WTC11 (cell line): ENCODE results near the gene PIK3CB. TPM values are rescaled to one million over a fixed set of nuclear protein-coding genes. Genes with fewer than 3 reads are reported as not detected.

Experiments
- ATAC-seq: fragments of 200-7000 bp; cut with Tn5 transposase; 2 replicates; pipeline ENCODE4 v1.10.0; 2021; ENCODE audit warnings: mild to moderate bottlenecking, moderate library complexity
- CTCF ChIA-PET: fragments of 300-600 bp; sonication (Branson Sonifier 250); formaldehyde crosslinking; loops from one replicate; lab custom pipeline; 2021; ENCODE audit warnings: antibody characterized with exemption; lab: Charles Lee
- POLR2A ChIA-PET: fragments of 350-600 bp; sonication (Branson Sonifier 250); formaldehyde crosslinking; loops from one replicate; lab custom pipeline; 2021; ENCODE audit warnings: antibody characterized with exemption; lab: Charles Lee
- DNase-seq: peaks from one replicate; pipeline ENCODE4 v3.0.0; 2021; ENCODE audit warnings: low spot score
- H3K27ac Mint-ChIP-seq: 2 replicates; pipeline ENCODE4 v1.8.0; 2021; ENCODE audit warnings: mixed read lengths
- H3K27me3 Mint-ChIP-seq: 2 replicates; pipeline ENCODE4 v1.8.0; 2021; ENCODE audit warnings: low read depth, mild to moderate bottlenecking, moderate library complexity, mixed read lengths
- H3K36me3 Mint-ChIP-seq: 2 replicates; pipeline ENCODE4 v1.8.0; 2021; ENCODE audit warnings: mixed read lengths
- H3K4me1 Mint-ChIP-seq: 2 replicates; pipeline ENCODE4 v1.8.0; 2022; ENCODE audit warnings: mixed read lengths
- H3K4me3 Mint-ChIP-seq: 2 replicates; pipeline ENCODE4 v1.8.0; 2021; ENCODE audit warnings: mild to moderate bottlenecking, moderate library complexity, mixed read lengths
- H3K9me3 Mint-ChIP-seq: 2 replicates; pipeline ENCODE4 v1.8.0; 2021; ENCODE audit warnings: mixed read lengths
- ATF1 ChIP-seq: sonication (generic); formaldehyde crosslinking; IDR thresholded peaks from 2 replicates; pipeline ENCODE4 v1.8.1; 2023; ENCODE audit warnings: mild to moderate bottlenecking, moderate library complexity, missing genetic modification reagents
- CBFB ChIP-seq: sonication (generic); formaldehyde crosslinking; IDR thresholded peaks from 2 replicates; pipeline ENCODE4 v1.8.1; 2022; ENCODE audit warnings: mild to moderate bottlenecking, low read depth, missing genetic modification reagents
- CREB1 ChIP-seq: sonication (generic); formaldehyde crosslinking; IDR thresholded peaks from 2 replicates; pipeline ENCODE4 v1.8.0; 2023; ENCODE audit warnings: mild to moderate bottlenecking, missing genetic modification reagents
- ELF4 ChIP-seq: sonication (generic); formaldehyde crosslinking; IDR thresholded peaks from 2 replicates; pipeline ENCODE4 v1.8.1; 2022; ENCODE audit warnings: low read depth, mild to moderate bottlenecking, moderate library complexity, missing genetic modification reagents
- FOXK1 ChIP-seq: sonication (generic); formaldehyde crosslinking; IDR thresholded peaks from 2 replicates; pipeline ENCODE4 v1.8.0; 2022; ENCODE audit warnings: mild to moderate bottlenecking, moderate library complexity, missing genetic modification reagents
- GRHL2 ChIP-seq: fragments of 250-450 bp; sonication (Bioruptor Pico); IDR thresholded peaks from 2 replicates; pipeline ENCODE4 v1.8.0; 2022; ENCODE audit warnings: mild to moderate bottlenecking, moderate library complexity; ENCODE audit not compliant: insufficient replicate concordance, severe bottlenecking
- HMGA2 ChIP-seq: fragments of 250-450 bp; sonication (Bioruptor Pico); IDR thresholded peaks from 2 replicates; pipeline ENCODE4 v1.4.0; 2021; ENCODE audit warnings: mild to moderate bottlenecking, moderate library complexity
- JUN ChIP-seq: sonication (generic); formaldehyde crosslinking; IDR thresholded peaks from 2 replicates; pipeline ENCODE4 v1.8.0; 2023; ENCODE audit warnings: mild to moderate bottlenecking, missing genetic modification reagents
- NFYB ChIP-seq: sonication (generic); formaldehyde crosslinking; conservative IDR thresholded peaks from 2 replicates; pipeline ENCODE4 v1.8.0; 2022; ENCODE audit warnings: low read depth, missing genetic modification reagents
- NR2C2 ChIP-seq: sonication (generic); formaldehyde crosslinking; IDR thresholded peaks from 2 replicates; pipeline ENCODE4 v1.8.0; 2022; ENCODE audit warnings: mild to moderate bottlenecking, missing genetic modification reagents
- SP1 ChIP-seq: sonication (generic); formaldehyde crosslinking; conservative IDR thresholded peaks from 2 replicates; pipeline ENCODE4 v1.8.1; 2022; ENCODE audit warnings: missing genetic modification reagents
- ZBTB21 ChIP-seq: sonication (generic); formaldehyde crosslinking; IDR thresholded peaks from 2 replicates; pipeline ENCODE4 v1.8.1; 2023; ENCODE audit warnings: mild to moderate bottlenecking, missing genetic modification reagents, borderline replicate concordance
- ZNF138 ChIP-seq: sonication (generic); formaldehyde crosslinking; conservative IDR thresholded peaks from 2 replicates; pipeline ENCODE4 v1.8.1; 2022; ENCODE audit warnings: mild to moderate bottlenecking, moderate library complexity, missing genetic modification reagents
- ZNF671 ChIP-seq: fragments of 250-450 bp; sonication (Bioruptor Pico); IDR thresholded peaks from 2 replicates; pipeline ENCODE4 v1.8.0; 2021; ENCODE audit warnings: mild to moderate bottlenecking
- total RNA-seq: library from RNA; stranded (reverse); gene quantifications from 3 replicates; pipeline ENCODE4 v1.2.3, GENCODE V29; 2021
- TF ChIP-seq, protein P1 (sequence below): fragments of 250-450 bp; sonication (Bioruptor Pico); conservative IDR thresholded peaks from 2 replicates; pipeline ENCODE4 v1.9.0; 2021; ENCODE audit warnings: mild to moderate bottlenecking
- TF ChIP-seq, protein P2 (sequence below): sonication (generic); formaldehyde crosslinking; IDR thresholded peaks from 2 replicates; pipeline ENCODE4 v1.8.1; 2023; ENCODE audit warnings: mild to moderate bottlenecking, missing genetic modification reagents
- TF ChIP-seq, protein P3 (sequence below): sonication (generic); formaldehyde crosslinking; IDR thresholded peaks from 2 replicates; pipeline ENCODE4 v1.8.1; 2022; ENCODE audit warnings: low read depth, mild to moderate bottlenecking, moderate library complexity, missing genetic modification reagents, borderline replicate concordance
- TF ChIP-seq, protein P4 (sequence below): fragments of 250-450 bp; sonication (Bioruptor Pico); IDR thresholded peaks from 2 replicates; pipeline ENCODE4 v2.1.2; 2022; ENCODE audit warnings: mild to moderate bottlenecking, moderate library complexity
- TF ChIP-seq, protein P5 (sequence below): fragments of 250-450 bp; sonication (Bioruptor Pico); IDR thresholded peaks from 2 replicates; pipeline ENCODE4 v1.9.0; 2021; ENCODE audit warnings: mild to moderate bottlenecking
- TF ChIP-seq, protein P6 (sequence below): fragments of 250-450 bp; sonication (Bioruptor Pico); IDR thresholded peaks from 2 replicates; pipeline ENCODE4 v1.9.0; 2021; ENCODE audit warnings: moderate library complexity, mild to moderate bottlenecking, inconsistent platforms, borderline replicate concordance
- TF ChIP-seq, protein P7 (sequence below): fragments of 200-600 bp; IDR thresholded peaks from 2 replicates; pipeline ENCODE4 v1.8.0; 2022; ENCODE audit warnings: antibody characterized with exemption

Gene PIK3CB
- total RNA-seq, 1 experiment from 2014 or later = 36.0 TPM

DNA sequence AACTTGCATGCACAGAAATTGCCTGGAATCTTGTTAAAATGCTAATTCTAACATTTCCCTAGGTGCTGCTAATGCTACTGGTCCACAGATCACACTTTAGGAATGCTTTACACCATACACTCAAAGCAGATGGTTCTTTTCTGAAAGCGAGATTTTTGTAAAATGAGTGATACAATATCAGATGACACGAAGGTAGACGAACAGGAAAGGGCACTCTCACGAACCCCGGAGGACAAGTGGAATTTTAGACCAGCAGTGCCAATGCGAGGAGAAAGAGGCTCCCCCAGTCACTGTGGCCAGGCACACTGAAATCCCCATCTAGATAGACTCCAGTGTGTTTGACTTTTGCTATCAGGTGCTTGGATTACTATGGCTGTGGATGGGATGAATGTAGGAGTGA lies 205.2 kb downstream of the PIK3CB start (continued):
- TF ChIP-seq, protein P1, sequence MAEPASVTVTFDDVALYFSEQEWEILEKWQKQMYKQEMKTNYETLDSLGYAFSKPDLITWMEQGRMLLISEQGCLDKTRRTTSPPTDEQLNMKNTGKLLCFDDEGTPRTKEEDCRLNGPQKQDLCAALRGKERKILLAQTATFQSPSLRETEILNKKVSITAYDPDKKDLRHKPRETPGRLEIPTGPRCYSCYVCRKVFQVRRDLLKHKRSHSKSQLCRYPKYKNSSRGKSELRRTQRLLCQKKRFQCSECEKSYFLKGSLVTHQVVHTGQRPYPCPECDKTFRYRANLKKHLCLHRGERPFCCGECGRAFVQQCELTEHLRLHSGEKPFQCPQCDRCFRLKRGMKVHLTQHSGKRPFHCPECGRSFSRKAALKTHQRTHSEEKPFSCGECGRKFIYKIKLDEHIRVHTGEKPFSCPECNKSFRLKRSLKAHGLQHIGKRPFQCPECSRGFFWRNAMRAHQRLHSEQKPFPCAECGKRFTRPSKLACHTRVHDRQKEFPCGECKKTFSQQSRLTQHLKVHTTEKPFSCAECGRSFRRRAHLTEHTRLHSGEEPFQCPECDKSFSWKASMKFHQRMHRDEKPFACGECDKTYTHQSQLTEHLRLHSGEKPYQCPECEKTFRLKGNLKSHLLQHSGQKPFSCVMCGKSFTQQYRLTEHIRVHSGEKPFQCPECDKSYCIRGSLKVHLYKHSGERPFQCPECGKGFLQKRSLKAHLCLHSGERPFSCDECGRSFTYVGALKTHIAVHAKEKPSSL (CRISPR knock-in tag) = no peak
- TF ChIP-seq NFYB = no peak
- no peak for TF ChIP-seq NR2C2 (CRISPR knock-in tag)
- no peak for TF ChIP-seq CBFB (CRISPR knock-in tag)
- TF ChIP-seq FOXK1 (CRISPR knock-in tag) = no peak
- no peak for TF ChIP-seq JUN (CRISPR knock-in tag)

DNA sequence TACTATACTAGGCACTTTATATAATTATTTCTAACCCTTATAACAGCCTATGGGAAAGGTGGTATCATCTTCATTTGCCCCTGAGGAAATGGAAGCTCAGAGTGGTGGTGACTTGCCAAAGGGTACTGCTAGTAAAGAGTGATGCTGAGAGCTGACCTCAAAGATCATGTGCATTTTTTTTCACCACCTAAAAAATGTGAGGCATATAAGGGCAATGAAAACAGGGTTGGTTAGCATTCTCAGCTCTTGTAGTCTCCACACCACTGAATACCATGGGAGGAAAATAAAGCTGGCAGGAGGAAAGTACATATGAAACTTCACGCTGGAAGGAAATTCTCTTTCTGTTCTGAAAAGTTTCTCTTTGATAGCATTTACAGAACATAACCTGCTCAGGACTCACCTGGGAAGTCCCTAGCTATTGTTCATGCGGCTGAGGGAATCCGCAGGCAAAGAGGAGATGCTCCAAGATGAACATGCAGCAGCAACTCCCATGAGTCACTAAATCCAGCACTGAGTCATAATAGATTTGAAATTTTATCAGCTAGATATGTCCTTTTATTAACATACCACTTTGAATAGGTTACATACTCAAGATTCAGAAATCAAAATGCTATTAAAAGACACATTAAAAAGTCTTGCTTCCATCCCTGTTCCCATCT lies 208.9 kb downstream of the PIK3CB start:
- CTCF ChIA-PET = interaction anchor here (0.7 to 2.1 kb wide), 7 partner anchors 12 to 310 kb away, joined by 3 to 8 read pairs (median 4); partner anchors contain the start of gene CEP70
- no peaks in the 10 kb centered on the region for H3K4me1 Mint-ChIP-seq
- H3K27me3 Mint-ChIP-seq = no peaks in the 10 kb centered on the region; the same call in 1 of the 2 replicates
- ATAC-seq (no peak), DNase-seq (no peak)
- no peaks in the 10 kb centered on the region for H3K36me3 Mint-ChIP-seq
- TF ChIP-seq ELF4 (CRISPR knock-in tag) (no peak), HMGA2 (CRISPR knock-in tag) (no peak), ZNF138 (CRISPR knock-in tag) (no peak), SP1 (CRISPR knock-in tag) (no peak), ATF1 (CRISPR knock-in tag) (no peak), ZNF671 (CRISPR knock-in tag) (no peak), GRHL2 (CRISPR knock-in tag) (no peak), CREB1 (no peak), ZBTB21 (CRISPR knock-in tag) (no peak)
- TF ChIP-seq, protein P2, sequence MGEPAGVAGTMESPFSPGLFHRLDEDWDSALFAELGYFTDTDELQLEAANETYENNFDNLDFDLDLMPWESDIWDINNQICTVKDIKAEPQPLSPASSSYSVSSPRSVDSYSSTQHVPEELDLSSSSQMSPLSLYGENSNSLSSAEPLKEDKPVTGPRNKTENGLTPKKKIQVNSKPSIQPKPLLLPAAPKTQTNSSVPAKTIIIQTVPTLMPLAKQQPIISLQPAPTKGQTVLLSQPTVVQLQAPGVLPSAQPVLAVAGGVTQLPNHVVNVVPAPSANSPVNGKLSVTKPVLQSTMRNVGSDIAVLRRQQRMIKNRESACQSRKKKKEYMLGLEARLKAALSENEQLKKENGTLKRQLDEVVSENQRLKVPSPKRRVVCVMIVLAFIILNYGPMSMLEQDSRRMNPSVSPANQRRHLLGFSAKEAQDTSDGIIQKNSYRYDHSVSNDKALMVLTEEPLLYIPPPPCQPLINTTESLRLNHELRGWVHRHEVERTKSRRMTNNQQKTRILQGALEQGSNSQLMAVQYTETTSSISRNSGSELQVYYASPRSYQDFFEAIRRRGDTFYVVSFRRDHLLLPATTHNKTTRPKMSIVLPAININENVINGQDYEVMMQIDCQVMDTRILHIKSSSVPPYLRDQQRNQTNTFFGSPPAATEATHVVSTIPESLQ (CRISPR knock-in tag) = no peak
- TF ChIP-seq, protein P3, sequence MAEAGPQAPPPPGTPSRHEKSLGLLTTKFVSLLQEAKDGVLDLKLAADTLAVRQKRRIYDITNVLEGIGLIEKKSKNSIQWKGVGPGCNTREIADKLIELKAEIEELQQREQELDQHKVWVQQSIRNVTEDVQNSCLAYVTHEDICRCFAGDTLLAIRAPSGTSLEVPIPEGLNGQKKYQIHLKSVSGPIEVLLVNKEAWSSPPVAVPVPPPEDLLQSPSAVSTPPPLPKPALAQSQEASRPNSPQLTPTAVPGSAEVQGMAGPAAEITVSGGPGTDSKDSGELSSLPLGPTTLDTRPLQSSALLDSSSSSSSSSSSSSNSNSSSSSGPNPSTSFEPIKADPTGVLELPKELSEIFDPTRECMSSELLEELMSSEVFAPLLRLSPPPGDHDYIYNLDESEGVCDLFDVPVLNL (CRISPR knock-in tag) = no peak
- TF ChIP-seq, protein P4, sequence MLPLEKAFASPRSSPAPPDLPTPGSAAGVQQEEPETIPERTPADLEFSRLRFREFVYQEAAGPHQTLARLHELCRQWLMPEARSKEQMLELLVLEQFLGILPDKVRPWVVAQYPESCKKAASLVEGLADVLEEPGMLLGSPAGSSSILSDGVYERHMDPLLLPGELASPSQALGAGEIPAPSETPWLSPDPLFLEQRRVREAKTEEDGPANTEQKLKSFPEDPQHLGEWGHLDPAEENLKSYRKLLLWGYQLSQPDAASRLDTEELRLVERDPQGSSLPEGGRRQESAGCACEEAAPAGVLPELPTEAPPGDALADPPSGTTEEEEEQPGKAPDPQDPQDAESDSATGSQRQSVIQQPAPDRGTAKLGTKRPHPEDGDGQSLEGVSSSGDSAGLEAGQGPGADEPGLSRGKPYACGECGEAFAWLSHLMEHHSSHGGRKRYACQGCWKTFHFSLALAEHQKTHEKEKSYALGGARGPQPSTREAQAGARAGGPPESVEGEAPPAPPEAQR (CRISPR knock-in tag) = no peak
- TF ChIP-seq, protein P5, sequence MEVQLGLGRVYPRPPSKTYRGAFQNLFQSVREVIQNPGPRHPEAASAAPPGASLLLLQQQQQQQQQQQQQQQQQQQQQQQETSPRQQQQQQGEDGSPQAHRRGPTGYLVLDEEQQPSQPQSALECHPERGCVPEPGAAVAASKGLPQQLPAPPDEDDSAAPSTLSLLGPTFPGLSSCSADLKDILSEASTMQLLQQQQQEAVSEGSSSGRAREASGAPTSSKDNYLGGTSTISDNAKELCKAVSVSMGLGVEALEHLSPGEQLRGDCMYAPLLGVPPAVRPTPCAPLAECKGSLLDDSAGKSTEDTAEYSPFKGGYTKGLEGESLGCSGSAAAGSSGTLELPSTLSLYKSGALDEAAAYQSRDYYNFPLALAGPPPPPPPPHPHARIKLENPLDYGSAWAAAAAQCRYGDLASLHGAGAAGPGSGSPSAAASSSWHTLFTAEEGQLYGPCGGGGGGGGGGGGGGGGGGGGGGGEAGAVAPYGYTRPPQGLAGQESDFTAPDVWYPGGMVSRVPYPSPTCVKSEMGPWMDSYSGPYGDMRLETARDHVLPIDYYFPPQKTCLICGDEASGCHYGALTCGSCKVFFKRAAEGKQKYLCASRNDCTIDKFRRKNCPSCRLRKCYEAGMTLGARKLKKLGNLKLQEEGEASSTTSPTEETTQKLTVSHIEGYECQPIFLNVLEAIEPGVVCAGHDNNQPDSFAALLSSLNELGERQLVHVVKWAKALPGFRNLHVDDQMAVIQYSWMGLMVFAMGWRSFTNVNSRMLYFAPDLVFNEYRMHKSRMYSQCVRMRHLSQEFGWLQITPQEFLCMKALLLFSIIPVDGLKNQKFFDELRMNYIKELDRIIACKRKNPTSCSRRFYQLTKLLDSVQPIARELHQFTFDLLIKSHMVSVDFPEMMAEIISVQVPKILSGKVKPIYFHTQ (CRISPR knock-in tag) = no peak
- TF ChIP-seq, protein P6, sequence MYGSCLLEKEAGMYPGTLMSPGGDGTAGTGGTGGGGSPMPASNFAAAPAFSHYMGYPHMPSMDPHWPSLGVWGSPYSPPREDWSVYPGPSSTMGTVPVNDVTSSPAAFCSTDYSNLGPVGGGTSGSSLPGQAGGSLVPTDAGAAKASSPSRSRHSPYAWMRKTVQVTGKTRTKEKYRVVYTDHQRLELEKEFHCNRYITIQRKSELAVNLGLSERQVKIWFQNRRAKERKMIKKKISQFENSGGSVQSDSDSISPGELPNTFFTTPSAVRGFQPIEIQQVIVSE (CRISPR knock-in tag) = no peak
- TF ChIP-seq, protein P7, sequence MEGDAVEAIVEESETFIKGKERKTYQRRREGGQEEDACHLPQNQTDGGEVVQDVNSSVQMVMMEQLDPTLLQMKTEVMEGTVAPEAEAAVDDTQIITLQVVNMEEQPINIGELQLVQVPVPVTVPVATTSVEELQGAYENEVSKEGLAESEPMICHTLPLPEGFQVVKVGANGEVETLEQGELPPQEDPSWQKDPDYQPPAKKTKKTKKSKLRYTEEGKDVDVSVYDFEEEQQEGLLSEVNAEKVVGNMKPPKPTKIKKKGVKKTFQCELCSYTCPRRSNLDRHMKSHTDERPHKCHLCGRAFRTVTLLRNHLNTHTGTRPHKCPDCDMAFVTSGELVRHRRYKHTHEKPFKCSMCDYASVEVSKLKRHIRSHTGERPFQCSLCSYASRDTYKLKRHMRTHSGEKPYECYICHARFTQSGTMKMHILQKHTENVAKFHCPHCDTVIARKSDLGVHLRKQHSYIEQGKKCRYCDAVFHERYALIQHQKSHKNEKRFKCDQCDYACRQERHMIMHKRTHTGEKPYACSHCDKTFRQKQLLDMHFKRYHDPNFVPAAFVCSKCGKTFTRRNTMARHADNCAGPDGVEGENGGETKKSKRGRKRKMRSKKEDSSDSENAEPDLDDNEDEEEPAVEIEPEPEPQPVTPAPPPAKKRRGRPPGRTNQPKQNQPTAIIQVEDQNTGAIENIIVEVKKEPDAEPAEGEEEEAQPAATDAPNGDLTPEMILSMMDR = no peak
- POLR2A ChIA-PET = no interaction called here
- no peaks in the 10 kb centered on the region for H3K9me3 Mint-ChIP-seq
- H3K27ac Mint-ChIP-seq = no peak overlapping the region
- H3K4me3 Mint-ChIP-seq = no peak overlapping the region
